Measurements from ENCODE around the gene LRTM2. TPM values are rescaled to one million over a fixed set of nuclear protein-coding genes. Genes with fewer than 3 reads are reported as not detected.

LRTM2 gene
- total and polyA plus RNA-seq, 4 donors, result not detected

DNA sequence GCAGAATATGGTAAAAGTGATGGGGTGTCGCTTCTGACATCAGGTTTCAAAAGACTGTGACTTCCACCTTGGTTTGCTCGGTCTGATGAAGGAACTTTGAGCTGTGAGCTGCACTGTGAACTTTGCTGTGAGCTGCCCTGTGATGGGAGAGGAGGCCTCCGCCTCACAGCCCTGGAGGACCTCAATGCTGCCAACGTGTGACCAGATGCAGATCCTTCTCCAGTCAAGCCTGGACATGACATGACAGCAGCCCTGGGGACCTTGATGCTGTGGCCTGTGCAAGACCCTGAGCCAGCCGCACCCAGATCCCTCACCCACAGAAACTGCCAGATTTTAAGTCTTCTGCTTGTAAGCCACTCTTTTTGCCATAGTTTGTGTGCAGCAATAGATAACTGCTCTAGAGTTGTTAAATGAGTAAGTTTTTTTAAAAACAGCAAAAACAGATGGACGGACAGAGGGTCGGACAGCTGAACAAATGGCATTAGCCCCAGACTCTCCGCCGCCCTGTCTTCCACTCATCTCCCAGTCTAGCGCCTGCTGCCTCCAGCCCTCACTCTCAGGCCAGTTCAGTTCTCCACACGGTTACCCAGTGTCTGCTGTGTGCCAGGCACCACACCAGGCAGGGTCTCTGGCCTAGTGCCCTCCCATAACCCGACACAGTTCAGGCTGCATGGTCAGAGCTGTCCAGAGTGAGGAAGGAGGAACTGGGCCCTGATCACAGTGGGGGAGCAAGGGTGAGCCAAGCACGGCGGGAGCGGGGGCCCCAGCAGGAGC, 13.1 kb upstream of the LRTM2 start:
- Histone ChIP-seq H3K9me3 (ENCODE audit: control insufficient read depth in 4 of 4, low read length in 3 of 4) (no peaks in the 10 kb centered on the region), H3K27ac (ENCODE audit: low read depth in 1 of 2, low read length in 2 of 2) (no peak overlapping the region), H3K4me3 (ENCODE audit: low read depth in 1 of 3, low read length in 3 of 3) (no peak overlapping the region), H3K27me3 (ENCODE audit: control insufficient read depth in 4 of 4, insufficient read depth in 4 of 4, low read length in 3 of 4) (no peaks in the 10 kb centered on the region), H3K4me1 (ENCODE audit: control insufficient read depth in 4 of 4, insufficient read depth in 4 of 4, low read length in 3 of 4) (no peaks in the 10 kb centered on the region), H3K9ac (ENCODE audit: low read depth in 1 of 2, low read length in 2 of 2) (no peak overlapping the region), H3K36me3 (ENCODE audit: control insufficient read depth in 4 of 4, insufficient read depth in 3 of 4, low read depth in 1 of 4, low read length in 3 of 4) (no peaks in the 10 kb centered on the region)
- TF ChIP-seq FOXA2 (IDR thresholded peaks at IDR 0.05), result no peak
- TF ChIP-seq, protein P1, sequence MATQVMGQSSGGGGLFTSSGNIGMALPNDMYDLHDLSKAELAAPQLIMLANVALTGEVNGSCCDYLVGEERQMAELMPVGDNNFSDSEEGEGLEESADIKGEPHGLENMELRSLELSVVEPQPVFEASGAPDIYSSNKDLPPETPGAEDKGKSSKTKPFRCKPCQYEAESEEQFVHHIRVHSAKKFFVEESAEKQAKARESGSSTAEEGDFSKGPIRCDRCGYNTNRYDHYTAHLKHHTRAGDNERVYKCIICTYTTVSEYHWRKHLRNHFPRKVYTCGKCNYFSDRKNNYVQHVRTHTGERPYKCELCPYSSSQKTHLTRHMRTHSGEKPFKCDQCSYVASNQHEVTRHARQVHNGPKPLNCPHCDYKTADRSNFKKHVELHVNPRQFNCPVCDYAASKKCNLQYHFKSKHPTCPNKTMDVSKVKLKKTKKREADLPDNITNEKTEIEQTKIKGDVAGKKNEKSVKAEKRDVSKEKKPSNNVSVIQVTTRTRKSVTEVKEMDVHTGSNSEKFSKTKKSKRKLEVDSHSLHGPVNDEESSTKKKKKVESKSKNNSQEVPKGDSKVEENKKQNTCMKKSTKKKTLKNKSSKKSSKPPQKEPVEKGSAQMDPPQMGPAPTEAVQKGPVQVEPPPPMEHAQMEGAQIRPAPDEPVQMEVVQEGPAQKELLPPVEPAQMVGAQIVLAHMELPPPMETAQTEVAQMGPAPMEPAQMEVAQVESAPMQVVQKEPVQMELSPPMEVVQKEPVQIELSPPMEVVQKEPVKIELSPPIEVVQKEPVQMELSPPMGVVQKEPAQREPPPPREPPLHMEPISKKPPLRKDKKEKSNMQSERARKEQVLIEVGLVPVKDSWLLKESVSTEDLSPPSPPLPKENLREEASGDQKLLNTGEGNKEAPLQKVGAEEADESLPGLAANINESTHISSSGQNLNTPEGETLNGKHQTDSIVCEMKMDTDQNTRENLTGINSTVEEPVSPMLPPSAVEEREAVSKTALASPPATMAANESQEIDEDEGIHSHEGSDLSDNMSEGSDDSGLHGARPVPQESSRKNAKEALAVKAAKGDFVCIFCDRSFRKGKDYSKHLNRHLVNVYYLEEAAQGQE (IDR thresholded peaks at IDR 0.05), result no peak
- TF ChIP-seq FOXA1 (IDR thresholded peaks at IDR 0.05), result no peak
- no peak for TF ChIP-seq TAF1 (conservative IDR thresholded peaks at IDR 0.05)
- TF ChIP-seq HNF4A (conservative IDR thresholded peaks at IDR 0.05), result no peak
- WGBS, result 90% methylated on average over 15 of the region's 15 CpGs
- no peak for DNase-seq (ENCODE audit: low spot score)

DNA sequence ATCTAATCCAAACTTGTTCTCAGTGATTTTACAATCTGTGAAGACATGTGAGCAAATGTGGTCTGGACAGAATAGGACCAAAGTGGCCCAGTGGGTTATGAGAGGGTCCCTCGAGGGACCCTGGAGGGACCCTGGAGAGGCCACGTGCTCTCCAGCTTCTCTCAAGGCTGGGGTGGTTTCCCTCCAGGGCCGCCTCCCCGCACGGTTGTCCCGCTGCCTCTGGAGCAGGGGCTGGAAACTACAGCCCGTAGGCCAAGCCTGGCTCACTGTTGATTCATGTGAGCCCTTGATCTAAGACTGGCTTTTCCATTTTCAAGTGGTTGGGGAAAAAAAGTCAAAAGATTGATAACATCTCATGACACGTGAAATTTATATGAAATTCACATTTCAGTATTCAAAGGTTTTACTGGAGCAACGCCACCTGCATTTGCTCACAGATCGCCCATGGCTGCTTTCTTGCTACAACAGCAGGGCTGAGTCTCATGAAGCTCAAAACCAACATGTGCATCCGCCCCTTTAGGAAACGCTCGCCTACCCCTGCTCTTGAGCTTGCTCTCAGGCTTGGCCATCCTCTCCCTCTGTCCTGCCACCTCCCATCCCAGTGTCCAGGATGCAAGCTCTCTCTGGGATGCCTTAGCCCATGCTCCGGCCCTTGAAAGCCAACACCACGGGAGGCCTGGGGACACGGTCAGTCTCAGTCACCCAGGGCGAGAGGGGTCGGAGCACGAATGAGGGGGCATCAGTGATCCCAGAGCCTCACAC, 12.1 kb upstream of the LRTM2 start:
- Histone ChIP-seq H3K9me3 (ENCODE audit: control insufficient read depth in 4 of 4, low read length in 3 of 4) (no peaks in the 10 kb centered on the region), H3K27ac (ENCODE audit: low read depth in 1 of 2, low read length in 2 of 2) (no peak overlapping the region), H3K36me3 (ENCODE audit: control insufficient read depth in 4 of 4, insufficient read depth in 3 of 4, low read depth in 1 of 4, low read length in 3 of 4) (no peaks in the 10 kb centered on the region), H3K4me3 (ENCODE audit: low read depth in 1 of 3, low read length in 3 of 3) (no peak overlapping the region), H3K9ac (ENCODE audit: low read depth in 1 of 2, low read length in 2 of 2) (no peak overlapping the region), H3K4me1 (ENCODE audit: control insufficient read depth in 4 of 4, insufficient read depth in 4 of 4, low read length in 3 of 4) (no peaks in the 10 kb centered on the region), H3K27me3 (ENCODE audit: control insufficient read depth in 4 of 4, insufficient read depth in 4 of 4, low read length in 3 of 4) (no peaks in the 10 kb centered on the region)
- TF ChIP-seq RAD21 (IDR thresholded peaks at IDR 0.05), result no peak
- TF ChIP-seq, protein P2, sequence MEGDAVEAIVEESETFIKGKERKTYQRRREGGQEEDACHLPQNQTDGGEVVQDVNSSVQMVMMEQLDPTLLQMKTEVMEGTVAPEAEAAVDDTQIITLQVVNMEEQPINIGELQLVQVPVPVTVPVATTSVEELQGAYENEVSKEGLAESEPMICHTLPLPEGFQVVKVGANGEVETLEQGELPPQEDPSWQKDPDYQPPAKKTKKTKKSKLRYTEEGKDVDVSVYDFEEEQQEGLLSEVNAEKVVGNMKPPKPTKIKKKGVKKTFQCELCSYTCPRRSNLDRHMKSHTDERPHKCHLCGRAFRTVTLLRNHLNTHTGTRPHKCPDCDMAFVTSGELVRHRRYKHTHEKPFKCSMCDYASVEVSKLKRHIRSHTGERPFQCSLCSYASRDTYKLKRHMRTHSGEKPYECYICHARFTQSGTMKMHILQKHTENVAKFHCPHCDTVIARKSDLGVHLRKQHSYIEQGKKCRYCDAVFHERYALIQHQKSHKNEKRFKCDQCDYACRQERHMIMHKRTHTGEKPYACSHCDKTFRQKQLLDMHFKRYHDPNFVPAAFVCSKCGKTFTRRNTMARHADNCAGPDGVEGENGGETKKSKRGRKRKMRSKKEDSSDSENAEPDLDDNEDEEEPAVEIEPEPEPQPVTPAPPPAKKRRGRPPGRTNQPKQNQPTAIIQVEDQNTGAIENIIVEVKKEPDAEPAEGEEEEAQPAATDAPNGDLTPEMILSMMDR (IDR thresholded peaks at IDR 0.05; ENCODE audit: low read depth, low read length, missing input control), result no peak
- TF ChIP-seq, protein P3, sequence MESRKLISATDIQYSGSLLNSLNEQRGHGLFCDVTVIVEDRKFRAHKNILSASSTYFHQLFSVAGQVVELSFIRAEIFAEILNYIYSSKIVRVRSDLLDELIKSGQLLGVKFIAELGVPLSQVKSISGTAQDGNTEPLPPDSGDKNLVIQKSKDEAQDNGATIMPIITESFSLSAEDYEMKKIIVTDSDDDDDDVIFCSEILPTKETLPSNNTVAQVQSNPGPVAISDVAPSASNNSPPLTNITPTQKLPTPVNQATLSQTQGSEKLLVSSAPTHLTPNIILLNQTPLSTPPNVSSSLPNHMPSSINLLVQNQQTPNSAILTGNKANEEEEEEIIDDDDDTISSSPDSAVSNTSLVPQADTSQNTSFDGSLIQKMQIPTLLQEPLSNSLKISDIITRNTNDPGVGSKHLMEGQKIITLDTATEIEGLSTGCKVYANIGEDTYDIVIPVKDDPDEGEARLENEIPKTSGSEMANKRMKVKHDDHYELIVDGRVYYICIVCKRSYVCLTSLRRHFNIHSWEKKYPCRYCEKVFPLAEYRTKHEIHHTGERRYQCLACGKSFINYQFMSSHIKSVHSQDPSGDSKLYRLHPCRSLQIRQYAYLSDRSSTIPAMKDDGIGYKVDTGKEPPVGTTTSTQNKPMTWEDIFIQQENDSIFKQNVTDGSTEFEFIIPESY (IDR thresholded peaks at IDR 0.05), result no peak
- TF ChIP-seq JUND (IDR thresholded peaks at IDR 0.05), result no peak
- TF ChIP-seq NR2F2 (IDR thresholded peaks at IDR 0.05), result no peak
- no peak for TF ChIP-seq RXRA (IDR thresholded peaks at IDR 0.05)
- no peak for TF ChIP-seq TAF1 (conservative IDR thresholded peaks at IDR 0.05)
- no peak for TF ChIP-seq HNF4A (conservative IDR thresholded peaks at IDR 0.05)
- TF ChIP-seq EGR1 (IDR thresholded peaks at IDR 0.05; ENCODE audit: low read depth in 2 of 2), result no peak
- TF ChIP-seq HNF4G (IDR thresholded peaks at IDR 0.05), result no peak
- no peak for TF ChIP-seq YY1 (IDR thresholded peaks at IDR 0.05)
- no peak for TF ChIP-seq FOXA2 (IDR thresholded peaks at IDR 0.05)
- TF ChIP-seq SP1 (IDR thresholded peaks at IDR 0.05), result no peak
- TF ChIP-seq, protein P4, sequence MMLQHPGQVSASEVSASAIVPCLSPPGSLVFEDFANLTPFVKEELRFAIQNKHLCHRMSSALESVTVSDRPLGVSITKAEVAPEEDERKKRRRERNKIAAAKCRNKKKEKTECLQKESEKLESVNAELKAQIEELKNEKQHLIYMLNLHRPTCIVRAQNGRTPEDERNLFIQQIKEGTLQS (IDR thresholded peaks at IDR 0.05), result no peak
- TF ChIP-seq GABPA (IDR thresholded peaks at IDR 0.05 in 1 of 2, conservative IDR thresholded peaks at IDR 0.05 in 1 of 2), result no peak
- TF ChIP-seq, protein P1 (IDR thresholded peaks at IDR 0.05), result no peak
- 91% methylated on average over 19 of the region's 19 CpGs for WGBS
- no peak for DNase-seq (ENCODE audit: low spot score)

Measured in liver (tissue), 9 donors.